ENCODE data around the gene KPNA1.

DNA sequence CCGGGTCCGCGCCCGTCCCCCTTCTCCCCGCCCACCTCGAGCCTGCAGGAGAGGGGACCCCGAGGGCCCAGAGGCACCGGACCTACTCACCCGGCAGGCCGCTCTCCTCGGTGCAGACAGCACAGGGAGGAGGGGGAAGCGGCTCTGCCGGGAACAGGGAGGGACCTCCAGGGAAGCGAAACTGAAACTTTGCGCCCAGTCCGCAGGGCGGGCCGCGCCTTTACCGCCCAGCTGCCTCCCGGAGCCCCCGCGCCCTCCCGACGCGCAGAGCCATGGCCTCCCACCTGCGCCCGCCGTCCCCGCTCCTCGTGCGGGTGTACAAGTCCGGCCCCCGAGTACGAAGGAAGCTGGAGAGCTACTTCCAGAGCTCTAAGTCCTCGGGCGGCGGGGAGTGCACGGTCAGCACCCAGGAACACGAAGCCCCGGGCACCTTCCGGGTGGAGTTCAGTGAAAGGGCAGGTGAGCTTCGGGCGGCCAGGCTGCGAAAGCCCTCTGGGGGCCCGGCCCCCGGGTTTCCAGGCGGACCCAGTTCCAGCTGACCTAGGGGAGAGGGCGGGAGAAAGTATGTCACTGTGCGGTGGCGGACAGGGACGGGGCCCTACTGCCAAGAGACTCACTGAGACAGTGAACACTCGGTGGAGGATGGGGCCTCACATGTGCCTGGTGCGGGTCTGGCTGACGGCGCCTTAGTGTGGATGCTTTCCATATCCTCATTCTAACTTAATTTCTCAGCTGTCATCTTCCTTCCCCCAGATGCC, 49.6 kb upstream of the KPNA1 start, which contains the start of the genes DTX3L and PARP9:
- TF ChIP-seq RCOR1 (IDR thresholded peaks at IDR 0.05; ENCODE audit: low read length) (no peak), SMC3 (IDR thresholded peaks at IDR 0.05; ENCODE audit: low read depth, low read length) (no peak), RFX5 (IDR thresholded peaks at IDR 0.05; ENCODE audit: low read length) (no peak), EP300 (IDR thresholded peaks at IDR 0.05; ENCODE audit: borderline replicate concordance in 1 of 2, low read depth in 1 of 2, low read length in 1 of 2) (peak; percentile 8 to 9; a peak in 1 of 4 replicates), SIN3A (IDR thresholded peaks at IDR 0.05; ENCODE audit: borderline replicate concordance, low read depth, low read length) (no peak), RAD21 (IDR thresholded peaks at IDR 0.05; ENCODE audit: low read length) (no peak), FOXM1 (IDR thresholded peaks at IDR 0.05; ENCODE audit: low read depth) (no peak), FOXJ3 (CRISPR knock-in tag; IDR thresholded peaks at IDR 0.05) (no peak)
- TF ChIP-seq, protein P1, sequence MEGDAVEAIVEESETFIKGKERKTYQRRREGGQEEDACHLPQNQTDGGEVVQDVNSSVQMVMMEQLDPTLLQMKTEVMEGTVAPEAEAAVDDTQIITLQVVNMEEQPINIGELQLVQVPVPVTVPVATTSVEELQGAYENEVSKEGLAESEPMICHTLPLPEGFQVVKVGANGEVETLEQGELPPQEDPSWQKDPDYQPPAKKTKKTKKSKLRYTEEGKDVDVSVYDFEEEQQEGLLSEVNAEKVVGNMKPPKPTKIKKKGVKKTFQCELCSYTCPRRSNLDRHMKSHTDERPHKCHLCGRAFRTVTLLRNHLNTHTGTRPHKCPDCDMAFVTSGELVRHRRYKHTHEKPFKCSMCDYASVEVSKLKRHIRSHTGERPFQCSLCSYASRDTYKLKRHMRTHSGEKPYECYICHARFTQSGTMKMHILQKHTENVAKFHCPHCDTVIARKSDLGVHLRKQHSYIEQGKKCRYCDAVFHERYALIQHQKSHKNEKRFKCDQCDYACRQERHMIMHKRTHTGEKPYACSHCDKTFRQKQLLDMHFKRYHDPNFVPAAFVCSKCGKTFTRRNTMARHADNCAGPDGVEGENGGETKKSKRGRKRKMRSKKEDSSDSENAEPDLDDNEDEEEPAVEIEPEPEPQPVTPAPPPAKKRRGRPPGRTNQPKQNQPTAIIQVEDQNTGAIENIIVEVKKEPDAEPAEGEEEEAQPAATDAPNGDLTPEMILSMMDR (IDR thresholded peaks at IDR 0.05) = no peak
- TF ChIP-seq, protein P2, sequence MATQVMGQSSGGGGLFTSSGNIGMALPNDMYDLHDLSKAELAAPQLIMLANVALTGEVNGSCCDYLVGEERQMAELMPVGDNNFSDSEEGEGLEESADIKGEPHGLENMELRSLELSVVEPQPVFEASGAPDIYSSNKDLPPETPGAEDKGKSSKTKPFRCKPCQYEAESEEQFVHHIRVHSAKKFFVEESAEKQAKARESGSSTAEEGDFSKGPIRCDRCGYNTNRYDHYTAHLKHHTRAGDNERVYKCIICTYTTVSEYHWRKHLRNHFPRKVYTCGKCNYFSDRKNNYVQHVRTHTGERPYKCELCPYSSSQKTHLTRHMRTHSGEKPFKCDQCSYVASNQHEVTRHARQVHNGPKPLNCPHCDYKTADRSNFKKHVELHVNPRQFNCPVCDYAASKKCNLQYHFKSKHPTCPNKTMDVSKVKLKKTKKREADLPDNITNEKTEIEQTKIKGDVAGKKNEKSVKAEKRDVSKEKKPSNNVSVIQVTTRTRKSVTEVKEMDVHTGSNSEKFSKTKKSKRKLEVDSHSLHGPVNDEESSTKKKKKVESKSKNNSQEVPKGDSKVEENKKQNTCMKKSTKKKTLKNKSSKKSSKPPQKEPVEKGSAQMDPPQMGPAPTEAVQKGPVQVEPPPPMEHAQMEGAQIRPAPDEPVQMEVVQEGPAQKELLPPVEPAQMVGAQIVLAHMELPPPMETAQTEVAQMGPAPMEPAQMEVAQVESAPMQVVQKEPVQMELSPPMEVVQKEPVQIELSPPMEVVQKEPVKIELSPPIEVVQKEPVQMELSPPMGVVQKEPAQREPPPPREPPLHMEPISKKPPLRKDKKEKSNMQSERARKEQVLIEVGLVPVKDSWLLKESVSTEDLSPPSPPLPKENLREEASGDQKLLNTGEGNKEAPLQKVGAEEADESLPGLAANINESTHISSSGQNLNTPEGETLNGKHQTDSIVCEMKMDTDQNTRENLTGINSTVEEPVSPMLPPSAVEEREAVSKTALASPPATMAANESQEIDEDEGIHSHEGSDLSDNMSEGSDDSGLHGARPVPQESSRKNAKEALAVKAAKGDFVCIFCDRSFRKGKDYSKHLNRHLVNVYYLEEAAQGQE (IDR thresholded peaks at IDR 0.05; ENCODE audit: low read depth, low read length) = no peak
- TF ChIP-seq, protein P3, sequence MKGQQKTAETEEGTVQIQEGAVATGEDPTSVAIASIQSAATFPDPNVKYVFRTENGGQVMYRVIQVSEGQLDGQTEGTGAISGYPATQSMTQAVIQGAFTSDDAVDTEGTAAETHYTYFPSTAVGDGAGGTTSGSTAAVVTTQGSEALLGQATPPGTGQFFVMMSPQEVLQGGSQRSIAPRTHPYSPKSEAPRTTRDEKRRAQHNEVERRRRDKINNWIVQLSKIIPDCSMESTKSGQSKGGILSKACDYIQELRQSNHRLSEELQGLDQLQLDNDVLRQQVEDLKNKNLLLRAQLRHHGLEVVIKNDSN (IDR thresholded peaks at IDR 0.05; ENCODE audit: borderline replicate concordance, low read depth) = no peak

All from SK-N-SH (cell line).